K562 (cell line): Measurements from ENCODE around the gene SLC16A10. TPM values are rescaled to one million over a fixed set of nuclear protein-coding genes. Genes with fewer than 3 reads are reported as not detected.
A peak's percentile ranks its signal among the peaks of the same experiment; 100 is the strongest.

Experiments
- ARID2 ChIP-seq: fragments of 450-650 bp; IDR thresholded peaks from 2 replicates; pipeline ENCODE4 v1.6.1; 2017; ENCODE audit warnings: antibody characterized with exemption, mild to moderate bottlenecking
- ARNT ChIP-seq, 2 experiments: fragments of 450-650 bp; IDR thresholded peaks; 2 replicates each; pipeline ENCODE4 v1.6.1; 2016; ENCODE audit warnings: mild to moderate bottlenecking in 1 of 2
- ATF7 ChIP-seq: fragments of 450-650 bp; IDR thresholded peaks from 2 replicates; pipeline ENCODE4 v1.7.1; 2014; ENCODE audit warnings: mild to moderate bottlenecking, moderate library complexity
- CBFA2T3 ChIP-seq: fragments of 450-650 bp; IDR thresholded peaks from 2 replicates; pipeline ENCODE4 v1.6.1; 2017
- CREB3L1 ChIP-seq: fragments of 450-650 bp; IDR thresholded peaks from 2 replicates; pipeline ENCODE4 v1.6.1; 2014; ENCODE audit warnings: low read depth, mild to moderate bottlenecking, moderate library complexity, borderline replicate concordance
- JUND ChIP-seq, 2 experiments: IDR thresholded peaks; 2 replicates in 1 of 2; 3 replicates in 1 of 2; pipeline ENCODE4 v1.6.1; 2011; ENCODE audit warnings: borderline replicate concordance in 2 of 2, low read depth in 2 of 2, low read length in 2 of 2, improper control_type of control experiment in 1 of 2, missing biosample characterization in 1 of 2, missing genetic modification characterization in 1 of 2, missing genetic modification reagents in 1 of 2
- MCM7 ChIP-seq, 2 experiments: fragments of 450-650 bp; IDR thresholded peaks; 2 replicates each; pipeline ENCODE4 v1.6.1; 2016 to 2018
- NFXL1 ChIP-seq: fragments of 450-650 bp; formaldehyde crosslinking; IDR thresholded peaks from 2 replicates; pipeline ENCODE4 v1.4.0; 2021; ENCODE audit warnings: mild to moderate bottlenecking
- POU5F1 ChIP-seq: fragments of 150-350 bp; IDR thresholded peaks from 2 replicates; pipeline ENCODE4 v1.6.1; 2014; ENCODE audit warnings: borderline replicate concordance, low read length, low read depth, mild to moderate bottlenecking; ENCODE audit not compliant: partially characterized antibody
- RREB1 ChIP-seq: fragments of 250-450 bp; sonication (Bioruptor Pico); IDR thresholded peaks from 2 replicates; pipeline ENCODE4 v1.4.0; 2020
- SMAD4 ChIP-seq: fragments of 250-450 bp; sonication (Bioruptor Pico); conservative IDR thresholded peaks from 2 replicates; pipeline ENCODE4 v1.8.0; 2021; ENCODE audit warnings: inconsistent platforms, mild to moderate bottlenecking, moderate library complexity
- STAT5B ChIP-seq: fragments of 250-450 bp; sonication (Bioruptor Pico); IDR thresholded peaks from 2 replicates; pipeline ENCODE4 v1.8.0; 2021; ENCODE audit warnings: mild to moderate bottlenecking, inconsistent platforms
- UBTF ChIP-seq, 2 experiments: IDR thresholded peaks; 2 replicates each; pipeline ENCODE4 v1.6.1; 2012; ENCODE audit warnings: improper control_type of control experiment in 2 of 2, low read depth in 2 of 2, low read length in 2 of 2, borderline replicate concordance in 1 of 2
- ZNF197 ChIP-seq: fragments of 200-800 bp; sonication (Bioruptor generic); IDR thresholded peaks from 2 replicates; pipeline ENCODE4 v1.6.1; 2016; ENCODE audit warnings: low read depth, missing genetic modification characterization, missing compliant biosample characterization
- ZNF263 ChIP-seq: sonication (generic); formaldehyde crosslinking; IDR thresholded peaks from 2 replicates; pipeline ENCODE4 v1.8.0; 2022; ENCODE audit warnings: mild to moderate bottlenecking, missing genetic modification reagents, borderline replicate concordance
- ZNF785 ChIP-seq: fragments of 250-450 bp; sonication (Bioruptor Pico); IDR thresholded peaks from 2 replicates; pipeline ENCODE4 v1.4.0; 2020; ENCODE audit warnings: mild to moderate bottlenecking
- polyA plus RNA-seq, 8 experiments: library from polyadenylated mRNA; depleted of rRNA in 4 of 8; stranded (reverse) in 5 of 8; unstranded in 3 of 8; fragments of >200 nt; fragmentation: Nextera tagmentation in 2 of 8; fragmentation: Illumina TruSeq in 1 of 8; extraction: Ambion mirVana in 2 of 8; extraction: Trizol in 1 of 8; gene quantifications; 2 replicates each; pipeline versions ENCODE4 v1.2.1 to v1.2.3, GENCODE V29; 2011 to 2014; ENCODE audit warnings: inconsistent platforms in 1 of 8, missing spikeins in 1 of 8
- total RNA-seq, 7 experiments: library from RNA; depleted of rRNA in 6 of 7; stranded (reverse); fragments of >200 nt in 6 of 7; fragmentation: Illumina TruSeq in 2 of 7; extraction: Trizol in 2 of 7; gene quantifications; 2 replicates each; pipeline versions ENCODE4 v1.2.1 to v1.2.3, GENCODE V29; 2011 to 2021; ENCODE audit warnings: low replicate concordance in 1 of 7

SLC16A10 gene
- total and polyA plus RNA-seq, 9 of the 15 experiments (the other 6 are each of a cell fraction or from before 2014, with no cell fraction given), result 0.02 to 0.54 (median 0.24) TPM; not detected in 4

- no peak for TF ChIP-seq RREB1 (CRISPR knock-in tag)
- no peak for TF ChIP-seq NFXL1
- no peak for TF ChIP-seq STAT5B
- peak; percentile 69; the same call in 1 of the 2 replicates for TF ChIP-seq CREB3L1
- TF ChIP-seq ARID2, result peak; percentile 33; the same call in 1 of the 2 replicates
- TF ChIP-seq MCM7 (IDR thresholded peaks at IDR 0.05), result no peak
- no peak for TF ChIP-seq ZNF785 (CRISPR knock-in tag)
- TF ChIP-seq UBTF (IDR thresholded peaks at IDR 0.05; ENCODE audit: borderline replicate concordance in 1 of 2, low read depth in 2 of 2, low read length in 2 of 2), result peak; percentile 97 to 98
- TF ChIP-seq CBFA2T3, result no peak
- TF ChIP-seq SMAD4 (CRISPR knock-in tag), result peak; percentile 43
- no peak; the same call in 1 of the 2 replicates for TF ChIP-seq ZNF197
- TF ChIP-seq POU5F1, result no peak
- peak; percentile 83 for TF ChIP-seq JUND (IDR thresholded peaks at IDR 0.05; ENCODE audit: borderline replicate concordance, low read depth, low read length)
- peak; percentile 70; the same call in 1 of the 3 replicates for TF ChIP-seq JUND (tag; IDR thresholded peaks at IDR 0.05; ENCODE audit: borderline replicate concordance, low read depth, low read length)
- peak; percentile 96 for TF ChIP-seq ATF7
- TF ChIP-seq ZNF263 (CRISPR knock-in tag), result peak; percentile 71; the same call in 1 of the 2 replicates
- TF ChIP-seq ARNT (IDR thresholded peaks at IDR 0.05), result no peak
Measured at GRCh38 chr6:111259089-111259831, 172.0 kb downstream of the SLC16A10 start (continued).
